ENCODE measurements around the gene CEP131. TPM values are rescaled to one million over a fixed set of nuclear protein-coding genes. Genes with fewer than 3 reads are reported as not detected.
"Not testable (repeated sequence)": the region's sequence is repeated elsewhere in the genome, so short reads cannot be mapped to it uniquely, and the experiment has no call there.

CEP131 gene
- total and polyA plus RNA-seq, 5 donors: 4.6 to 7.4 (median 5.8) TPM

DNA sequence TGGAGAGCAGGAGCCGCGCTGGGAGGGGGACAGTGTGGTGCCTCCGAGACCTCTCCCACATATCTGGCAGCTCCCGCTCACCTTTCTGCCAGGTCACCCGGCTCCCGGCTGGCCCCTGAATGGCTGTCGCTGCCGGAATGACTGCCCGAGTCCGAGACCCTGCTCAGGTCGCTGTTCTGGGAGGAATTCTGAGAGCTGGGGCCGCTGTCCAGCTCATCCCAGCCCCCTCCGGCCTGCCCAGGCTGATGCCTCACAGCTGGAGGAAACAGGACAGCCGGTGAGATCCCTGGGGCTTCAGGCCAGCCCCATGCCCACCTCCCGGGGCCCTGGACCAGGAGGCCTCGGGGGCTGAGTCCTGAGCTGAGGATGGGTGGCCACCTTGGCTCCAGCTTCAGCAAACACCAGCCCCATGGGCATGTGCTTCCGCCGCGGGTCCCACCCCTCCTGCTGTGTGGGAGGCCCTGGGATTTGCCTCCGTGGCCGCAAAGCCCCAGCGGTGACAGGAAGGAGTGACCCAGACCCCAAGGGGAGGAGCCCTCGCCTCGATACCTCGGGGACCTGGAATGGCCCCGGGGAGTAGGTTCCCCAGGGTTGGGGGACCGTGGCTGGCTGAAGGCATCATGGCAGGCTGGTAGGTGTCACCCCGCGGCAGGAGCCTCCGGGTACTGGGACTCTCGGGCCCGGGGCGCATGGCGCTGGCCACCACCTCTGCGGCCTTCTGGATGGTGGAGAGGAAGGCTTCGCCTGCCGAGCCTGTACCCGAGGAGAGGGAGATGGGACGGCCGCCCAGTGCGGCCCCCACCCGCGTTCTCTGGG, 9.2 kb upstream of the CEP131 start:
- Histone ChIP-seq H3K27me3 (ENCODE audit: control insufficient read depth, insufficient read depth) (no peaks in the 10 kb centered on the region), H3K4me3 (ENCODE audit: low read length) (no peak overlapping the region), H3K4me1 (ENCODE audit: control insufficient read depth, insufficient read depth, low read length) (no peaks in the 10 kb centered on the region), H3K9me3 (ENCODE audit: control insufficient read depth, low read length) (no peaks in the 10 kb centered on the region), H3K27ac (ENCODE audit: low read length) (no peak overlapping the region)
- intact Hi-C loops (cut with DNase I): no loop called here
- WGBS: 87% methylated on average over 43 of the region's 43 CpGs
- peak; percentile 11 to 56 (median 45) for DNase-seq
- ATAC-seq: no peak

GRCh38 chr17:81231121-81231645, 8.4 kb upstream of the CEP131 start:
- Histone ChIP-seq H3K4me3 (ENCODE audit: low read length) (no peak overlapping the region), H3K27me3 (ENCODE audit: control insufficient read depth, insufficient read depth) (no peaks in the 10 kb centered on the region), H3K9me3 (ENCODE audit: control insufficient read depth, low read length) (no peaks in the 10 kb centered on the region), H3K27ac (ENCODE audit: low read length) (no peak overlapping the region), H3K4me1 (ENCODE audit: control insufficient read depth, insufficient read depth, low read length) (no peaks in the 10 kb centered on the region)
- no peak for ATAC-seq
- intact Hi-C loops (cut with DNase I): no loop called here
- peak; percentile 18 to 54 (median 44) for DNase-seq
- 92% methylated on average over 31 of the region's 31 CpGs for WGBS

DNA sequence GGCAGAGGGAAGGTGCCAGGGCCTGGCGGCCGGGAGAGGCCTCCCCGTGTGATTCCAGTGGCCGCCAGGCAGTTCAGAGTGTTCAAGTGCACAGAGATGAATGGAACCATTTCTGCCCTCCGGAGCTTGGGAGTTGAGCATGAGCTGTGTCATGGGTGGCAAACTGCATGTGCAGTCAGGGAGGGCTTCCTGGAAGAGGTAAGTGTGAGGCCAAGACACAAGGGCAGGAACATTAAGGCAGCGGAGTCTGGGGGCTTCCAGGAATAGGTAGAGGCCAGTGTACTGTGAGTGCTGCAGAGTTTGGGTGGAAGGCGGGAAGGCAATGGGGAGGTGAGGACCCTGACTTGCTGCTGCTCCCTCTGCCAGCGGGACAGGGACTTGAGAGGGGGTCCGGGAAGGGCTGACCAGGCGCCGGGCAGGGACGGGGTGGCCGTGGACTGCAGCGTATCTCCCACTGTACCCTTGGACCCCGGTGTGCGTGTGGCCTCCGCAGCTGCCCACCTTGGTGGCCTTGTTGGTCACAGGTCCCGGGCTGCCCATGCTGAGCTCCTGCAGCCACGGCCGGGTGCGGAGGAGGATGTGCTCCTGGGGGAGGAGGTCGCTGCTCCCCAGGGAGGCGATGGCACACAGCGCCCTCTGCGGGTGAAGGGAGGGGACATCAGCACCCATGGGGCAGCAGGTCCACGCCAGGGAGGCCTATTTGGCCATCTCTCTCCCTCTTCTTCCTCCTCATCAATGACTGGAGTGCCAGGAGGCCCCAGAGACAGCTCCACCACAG, 7.5 kb upstream of the CEP131 start:
- no peaks in the 10 kb centered on the region for H3K27me3 ChIP-seq (ENCODE audit: control insufficient read depth, insufficient read depth)
- WGBS: 91% methylated on average over 26 of the region's 26 CpGs
- H3K9me3 ChIP-seq (ENCODE audit: control insufficient read depth, low read length): no peaks in the 10 kb centered on the region
- no peaks in the 10 kb centered on the region for H3K4me1 ChIP-seq (ENCODE audit: control insufficient read depth, insufficient read depth, low read length)
- DNase-seq (peak; percentile 10 to 59 (median 50)), ATAC-seq (no peak)
- no peak overlapping the region for H3K4me3 ChIP-seq (ENCODE audit: low read length)
- H3K27ac ChIP-seq (ENCODE audit: low read length): no peak overlapping the region
- intact Hi-C loops (cut with DNase I): no loop called here

GRCh38 chr17:81229666-81229920, 6.8 kb upstream of the CEP131 start:
- DNase-seq (peak in 2 of 3 donors; percentile 4 to 45), ATAC-seq (no peak)
- H3K9me3 ChIP-seq (ENCODE audit: control insufficient read depth, low read length): no peaks in the 10 kb centered on the region
- 94% methylated on average over 14 of the region's 14 CpGs for WGBS
- no peaks in the 10 kb centered on the region for H3K27me3 ChIP-seq (ENCODE audit: control insufficient read depth, insufficient read depth)
- H3K27ac ChIP-seq (ENCODE audit: low read length): no peak overlapping the region
- intact Hi-C loops (cut with DNase I): no loop called here
- no peak overlapping the region for H3K4me3 ChIP-seq (ENCODE audit: low read length)
- H3K4me1 ChIP-seq (ENCODE audit: control insufficient read depth, insufficient read depth, low read length): no peaks in the 10 kb centered on the region

- no peaks in the 10 kb centered on the region for H3K4me1 ChIP-seq (ENCODE audit: control insufficient read depth, insufficient read depth, low read length)
- H3K27ac ChIP-seq (ENCODE audit: low read length): no peak overlapping the region
- no peaks in the 10 kb centered on the region for H3K9me3 ChIP-seq (ENCODE audit: control insufficient read depth, low read length)
- intact Hi-C loops (cut with DNase I): no loop called here
- peak; percentile 15 to 54 (median 50) for DNase-seq
- no peaks in the 10 kb centered on the region for H3K27me3 ChIP-seq (ENCODE audit: control insufficient read depth, insufficient read depth)
- ATAC-seq: peak in 1 of 2 donors; percentile 6
- H3K4me3 ChIP-seq (ENCODE audit: low read length): no peak overlapping the region
- WGBS: 84% methylated on average over 32 of the region's 32 CpGs
Measured at GRCh38 chr17:81228834-81229665, 6.3 kb upstream of the CEP131 start.

GRCh38 chr17:81228420-81228819, 5.7 kb upstream of the CEP131 start:
- no peaks in the 10 kb centered on the region for H3K4me1 ChIP-seq (ENCODE audit: control insufficient read depth, insufficient read depth, low read length)
- peak in 1 of 3 donors; percentile 24 for DNase-seq
- H3K27ac ChIP-seq (ENCODE audit: low read length): no peak overlapping the region
- H3K9me3 ChIP-seq (ENCODE audit: control insufficient read depth, low read length): no peaks in the 10 kb centered on the region
- no peaks in the 10 kb centered on the region for H3K27me3 ChIP-seq (ENCODE audit: control insufficient read depth, insufficient read depth)
- ATAC-seq: no peak
- intact Hi-C loops (cut with DNase I): no loop called here
- WGBS: 73% methylated on average over 9 of the region's 9 CpGs
- H3K4me3 ChIP-seq (ENCODE audit: low read length): no peak overlapping the region

- 39% methylated on average over 2 of the region's 2 CpGs for WGBS
- intact Hi-C loops (cut with DNase I); H3K4me1 ChIP-seq (ENCODE audit: control insufficient read depth, insufficient read depth, low read length); H3K27ac ChIP-seq (ENCODE audit: low read length); ATAC-seq; DNase-seq; H3K4me3 ChIP-seq (ENCODE audit: low read length); H3K27me3 ChIP-seq (ENCODE audit: control insufficient read depth, insufficient read depth); H3K9me3 ChIP-seq (ENCODE audit: control insufficient read depth, low read length): not testable (repeated sequence)
Measured at GRCh38 chr17:81227630-81228029, 4.9 kb upstream of the CEP131 start.

DNA sequence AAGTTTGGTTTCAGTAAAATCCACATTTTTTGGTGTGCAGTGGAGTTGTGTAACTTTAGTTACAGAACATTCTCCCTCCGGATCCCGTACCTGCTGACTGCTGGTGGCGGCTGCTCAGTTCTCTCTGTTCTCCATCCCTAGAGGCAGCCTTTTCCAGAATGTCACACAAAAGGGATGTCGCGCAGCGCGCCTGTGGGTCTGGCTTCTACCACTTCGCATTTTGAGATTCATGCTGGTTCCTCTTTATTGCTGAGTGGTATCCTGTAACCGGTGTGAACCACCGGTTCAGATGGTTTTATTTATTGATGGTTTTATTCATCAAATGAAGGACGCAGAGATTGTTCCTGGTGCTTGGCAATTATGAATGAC, 981 bp upstream of the CEP131 start:
- peak in 2 of 3 donors; percentile 51 to 57 for DNase-seq
- no peak overlapping the region for H3K27ac ChIP-seq (ENCODE audit: low read length)
- peaks cover 2% of the 10 kb centered on the region for H3K4me1 ChIP-seq (ENCODE audit: control insufficient read depth, insufficient read depth, low read length)
- WGBS: 25% methylated on average over 11 of the region's 11 CpGs
- no peaks in the 10 kb centered on the region for H3K9me3 ChIP-seq (ENCODE audit: control insufficient read depth, low read length)
- peak overlapping the region; percentile 49 for H3K4me3 ChIP-seq (ENCODE audit: low read length)
- H3K27me3 ChIP-seq (ENCODE audit: control insufficient read depth, insufficient read depth): no peaks in the 10 kb centered on the region
- intact Hi-C loops (cut with DNase I): no loop called here
- no peak for ATAC-seq

- intact Hi-C loops (cut with DNase I): no loop called here
- no peaks in the 10 kb centered on the region for H3K9me3 ChIP-seq (ENCODE audit: control insufficient read depth, low read length)
- H3K4me1 ChIP-seq (ENCODE audit: control insufficient read depth, insufficient read depth, low read length): peaks cover 2% of the 10 kb centered on the region
- under 1% methylated on average over 30 of the region's 30 CpGs for WGBS
- H3K4me3 ChIP-seq (ENCODE audit: low read length): peak overlapping the region; percentile 72
- no peaks in the 10 kb centered on the region for H3K27me3 ChIP-seq (ENCODE audit: control insufficient read depth, insufficient read depth)
- ATAC-seq (peak; percentile 4 to 6), DNase-seq (no peak)
- H3K27ac ChIP-seq (ENCODE audit: low read length): no peak overlapping the region
Measured at GRCh38 chr17:81222620-81222905, 202 bp downstream of the CEP131 start.

GRCh38 chr17:81221842-81222619, 734 bp downstream of the CEP131 start:
- Histone ChIP-seq H3K9me3 (ENCODE audit: control insufficient read depth, low read length) (no peaks in the 10 kb centered on the region), H3K27ac (ENCODE audit: low read length) (no peak overlapping the region), H3K4me3 (ENCODE audit: low read length) (peak overlapping the region; percentile 72), H3K4me1 (ENCODE audit: control insufficient read depth, insufficient read depth, low read length) (peaks cover 2% of the 10 kb centered on the region), H3K27me3 (ENCODE audit: control insufficient read depth, insufficient read depth) (no peaks in the 10 kb centered on the region)
- 19% methylated on average over 24 of the region's 24 CpGs for WGBS
- DNase-seq: peak; percentile 25 to 64 (median 33)
- peak; percentile 2 to 4 for ATAC-seq
- intact Hi-C loops (cut with DNase I): no loop called here
